HL-60 (cell line): Measurements from ENCODE around the gene SRSF3.

Experiments
- DNase-seq, 2 experiments: peaks; one replicate each; pipeline ENCODE4 v3.0.0-alpha.2; 2010 to 2020; ENCODE audit warnings: low read depth in 1 of 2, low spot score in 1 of 2
- H3K27ac ChIP-seq: fragments of 250-450 bp; sonication (Bioruptor Pico); replicated peaks from 2 replicates; pipeline ENCODE4 v1.5.1; 2020; ENCODE audit warnings: mild to moderate bottlenecking, moderate library complexity
- H3K27me3 ChIP-seq: fragments of 250-450 bp; sonication (Bioruptor Pico); 2 replicates; pipeline ENCODE4 v1.5.1; 2021; ENCODE audit warnings: mild to moderate bottlenecking, moderate library complexity; ENCODE audit not compliant: insufficient read depth, poor library complexity, severe bottlenecking
- H3K4me3 ChIP-seq: replicated peaks from 2 replicates; pipeline ENCODE4 v1.5.1; 2011; ENCODE audit warnings: mild to moderate bottlenecking, control low read depth, low read length; ENCODE audit not compliant: insufficient read depth
- GABPA ChIP-seq: IDR thresholded peaks from 2 replicates; pipeline ENCODE4 v1.6.1; 2012; ENCODE audit warnings: low read depth
- POLR2AphosphoS5 ChIP-seq: IDR thresholded peaks from 2 replicates; pipeline ENCODE4 v1.6.1; 2012; ENCODE audit warnings: low read depth
- SPI1 ChIP-seq: IDR thresholded peaks from 2 replicates; pipeline ENCODE4 v1.6.1; 2012; ENCODE audit warnings: low read depth, mild to moderate bottlenecking, borderline replicate concordance
- TF ChIP-seq, protein P1 (sequence below): IDR thresholded peaks from 2 replicates; pipeline ENCODE4 v1.6.1; 2012; ENCODE audit warnings: low read depth; ENCODE audit not compliant: insufficient replicate concordance
- TF ChIP-seq, protein P2 (sequence below): IDR thresholded peaks from one replicate; pipeline ENCODE4 v1.5.1; 2011; ENCODE audit warnings: low read length, control low read depth, inconsistent platforms; ENCODE audit not compliant: insufficient read depth

The SRSF3 gene

DNA sequence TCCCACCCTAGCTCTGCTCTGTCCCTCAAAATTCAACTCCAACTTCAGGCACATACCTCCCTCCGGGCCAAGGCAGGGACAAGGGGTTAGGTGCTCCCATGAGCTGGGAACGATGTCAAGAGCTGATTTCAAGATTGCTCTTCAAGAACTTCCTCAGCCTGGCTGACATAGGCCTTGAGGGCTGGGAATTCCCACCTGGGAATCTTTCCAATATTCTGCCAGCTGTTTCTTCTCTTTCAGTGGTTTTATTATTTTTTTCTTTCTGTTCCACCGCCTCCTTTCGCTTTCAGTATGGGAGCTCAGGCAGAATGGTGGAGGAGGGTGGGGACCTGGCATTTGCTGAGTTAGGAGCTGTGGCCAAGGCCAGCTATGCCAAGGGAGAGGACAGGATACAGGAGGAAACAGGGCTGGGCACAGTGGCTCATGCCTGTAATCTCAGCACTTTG, 33.7 kb downstream of the SRSF3 start:
- no peaks in the 10 kb centered on the region for H3K27me3 ChIP-seq
- DNase-seq: no peak
- H3K27ac ChIP-seq: no peak overlapping the region
- H3K4me3 ChIP-seq: no peak overlapping the region
- TF ChIP-seq GABPA: no peak
- TF ChIP-seq, protein P1, sequence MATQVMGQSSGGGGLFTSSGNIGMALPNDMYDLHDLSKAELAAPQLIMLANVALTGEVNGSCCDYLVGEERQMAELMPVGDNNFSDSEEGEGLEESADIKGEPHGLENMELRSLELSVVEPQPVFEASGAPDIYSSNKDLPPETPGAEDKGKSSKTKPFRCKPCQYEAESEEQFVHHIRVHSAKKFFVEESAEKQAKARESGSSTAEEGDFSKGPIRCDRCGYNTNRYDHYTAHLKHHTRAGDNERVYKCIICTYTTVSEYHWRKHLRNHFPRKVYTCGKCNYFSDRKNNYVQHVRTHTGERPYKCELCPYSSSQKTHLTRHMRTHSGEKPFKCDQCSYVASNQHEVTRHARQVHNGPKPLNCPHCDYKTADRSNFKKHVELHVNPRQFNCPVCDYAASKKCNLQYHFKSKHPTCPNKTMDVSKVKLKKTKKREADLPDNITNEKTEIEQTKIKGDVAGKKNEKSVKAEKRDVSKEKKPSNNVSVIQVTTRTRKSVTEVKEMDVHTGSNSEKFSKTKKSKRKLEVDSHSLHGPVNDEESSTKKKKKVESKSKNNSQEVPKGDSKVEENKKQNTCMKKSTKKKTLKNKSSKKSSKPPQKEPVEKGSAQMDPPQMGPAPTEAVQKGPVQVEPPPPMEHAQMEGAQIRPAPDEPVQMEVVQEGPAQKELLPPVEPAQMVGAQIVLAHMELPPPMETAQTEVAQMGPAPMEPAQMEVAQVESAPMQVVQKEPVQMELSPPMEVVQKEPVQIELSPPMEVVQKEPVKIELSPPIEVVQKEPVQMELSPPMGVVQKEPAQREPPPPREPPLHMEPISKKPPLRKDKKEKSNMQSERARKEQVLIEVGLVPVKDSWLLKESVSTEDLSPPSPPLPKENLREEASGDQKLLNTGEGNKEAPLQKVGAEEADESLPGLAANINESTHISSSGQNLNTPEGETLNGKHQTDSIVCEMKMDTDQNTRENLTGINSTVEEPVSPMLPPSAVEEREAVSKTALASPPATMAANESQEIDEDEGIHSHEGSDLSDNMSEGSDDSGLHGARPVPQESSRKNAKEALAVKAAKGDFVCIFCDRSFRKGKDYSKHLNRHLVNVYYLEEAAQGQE: no peak
- no peak for TF ChIP-seq POLR2AphosphoS5
- TF ChIP-seq SPI1: no peak
- TF ChIP-seq, protein P2, sequence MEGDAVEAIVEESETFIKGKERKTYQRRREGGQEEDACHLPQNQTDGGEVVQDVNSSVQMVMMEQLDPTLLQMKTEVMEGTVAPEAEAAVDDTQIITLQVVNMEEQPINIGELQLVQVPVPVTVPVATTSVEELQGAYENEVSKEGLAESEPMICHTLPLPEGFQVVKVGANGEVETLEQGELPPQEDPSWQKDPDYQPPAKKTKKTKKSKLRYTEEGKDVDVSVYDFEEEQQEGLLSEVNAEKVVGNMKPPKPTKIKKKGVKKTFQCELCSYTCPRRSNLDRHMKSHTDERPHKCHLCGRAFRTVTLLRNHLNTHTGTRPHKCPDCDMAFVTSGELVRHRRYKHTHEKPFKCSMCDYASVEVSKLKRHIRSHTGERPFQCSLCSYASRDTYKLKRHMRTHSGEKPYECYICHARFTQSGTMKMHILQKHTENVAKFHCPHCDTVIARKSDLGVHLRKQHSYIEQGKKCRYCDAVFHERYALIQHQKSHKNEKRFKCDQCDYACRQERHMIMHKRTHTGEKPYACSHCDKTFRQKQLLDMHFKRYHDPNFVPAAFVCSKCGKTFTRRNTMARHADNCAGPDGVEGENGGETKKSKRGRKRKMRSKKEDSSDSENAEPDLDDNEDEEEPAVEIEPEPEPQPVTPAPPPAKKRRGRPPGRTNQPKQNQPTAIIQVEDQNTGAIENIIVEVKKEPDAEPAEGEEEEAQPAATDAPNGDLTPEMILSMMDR: no peak

DNA sequence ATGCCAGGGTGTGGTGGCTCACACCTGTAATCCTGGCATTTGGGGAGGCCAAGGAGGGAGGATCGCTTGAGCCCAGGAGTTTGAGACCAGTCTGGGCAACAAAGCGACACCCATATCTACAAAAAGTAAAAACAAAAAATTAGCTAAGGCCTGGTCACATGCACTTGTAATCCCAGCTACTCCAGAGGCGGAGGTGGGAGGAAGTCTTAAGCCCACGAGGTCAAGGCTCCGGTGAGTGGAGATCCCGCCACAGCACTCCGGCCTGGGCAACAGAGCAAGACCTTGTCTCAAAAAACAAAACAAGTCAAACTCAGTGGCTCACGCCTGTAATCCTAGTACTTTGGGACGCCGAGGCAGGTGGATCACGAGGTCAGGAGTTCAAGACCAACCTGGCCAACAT, 35.6 kb downstream of the SRSF3 start:
- no peaks in the 10 kb centered on the region for H3K27me3 ChIP-seq
- no peak overlapping the region for H3K27ac ChIP-seq

DNA sequence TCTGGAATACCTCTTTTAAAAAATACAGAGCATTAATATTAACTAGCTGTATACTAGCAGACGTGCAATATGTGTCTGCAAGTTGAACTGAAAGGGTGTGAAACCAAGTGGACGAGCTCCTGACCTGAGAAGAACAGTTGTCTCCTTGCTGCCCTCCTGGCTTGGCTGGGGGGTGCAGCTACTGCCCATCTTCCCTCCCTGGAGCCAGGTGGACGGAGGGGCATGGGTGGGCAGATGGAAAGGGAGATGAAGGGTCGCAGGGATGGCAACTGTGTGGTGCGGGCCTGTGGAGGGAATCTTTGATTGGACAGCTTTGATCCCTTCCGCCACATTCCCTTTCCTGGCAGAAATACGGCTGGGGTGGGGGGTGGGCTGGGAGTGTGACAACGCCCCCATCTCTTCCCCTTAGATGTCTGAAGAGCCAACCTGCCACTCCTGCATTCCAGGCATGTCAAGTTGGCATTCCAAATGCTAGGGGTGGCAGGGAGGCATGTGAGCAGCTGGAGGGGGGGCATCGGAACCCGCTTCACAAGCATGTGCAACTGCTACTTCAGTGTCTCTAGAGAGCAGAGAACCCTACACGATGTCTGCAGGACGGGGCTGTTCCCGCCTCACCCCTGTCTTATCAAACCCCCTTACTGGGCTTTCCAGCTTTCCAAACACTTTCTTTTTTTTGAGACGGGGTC, 37.3 kb downstream of the SRSF3 start:
- H3K4me3 ChIP-seq: no peak overlapping the region
- no peak for DNase-seq
- TF ChIP-seq, protein P1: no peak
- TF ChIP-seq POLR2AphosphoS5 (no peak), SPI1 (no peak), GABPA (no peak)
- TF ChIP-seq, protein P2: no peak
- H3K27me3 ChIP-seq: no peaks in the 10 kb centered on the region
- H3K27ac ChIP-seq: no peak overlapping the region

More for the DNA sequence above, 35.6 kb downstream of the SRSF3 start:
- DNase-seq: no peak
- TF ChIP-seq POLR2AphosphoS5: no peak
- TF ChIP-seq, protein P2: no peak
- TF ChIP-seq GABPA: no peak
- no peak overlapping the region for H3K4me3 ChIP-seq

DNA sequence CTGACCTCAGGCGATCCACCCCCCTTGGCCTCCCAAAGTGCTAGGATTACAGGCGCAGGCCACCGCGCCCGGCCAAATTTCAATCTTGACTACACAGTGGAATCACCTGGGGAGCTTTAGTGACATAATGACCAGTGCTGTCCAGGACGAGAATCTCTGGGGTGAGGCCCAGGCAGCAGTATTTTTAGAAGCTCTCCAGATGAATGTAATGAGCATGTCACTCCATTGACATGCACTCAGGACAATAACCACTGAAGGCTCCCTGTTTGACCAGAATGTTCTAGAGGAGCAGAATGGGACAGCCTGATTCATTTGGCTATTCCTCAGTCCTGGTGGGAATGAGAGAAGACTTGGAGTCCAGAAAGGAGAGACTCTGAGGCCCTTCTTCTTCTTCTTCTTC, 39.2 kb downstream of the SRSF3 start:
- DNase-seq: no peak
- no peak overlapping the region for H3K27ac ChIP-seq
- no peak overlapping the region for H3K4me3 ChIP-seq
- TF ChIP-seq, protein P1: no peak
- no peak for TF ChIP-seq POLR2AphosphoS5
- no peak for TF ChIP-seq SPI1
- TF ChIP-seq GABPA: no peak
- TF ChIP-seq, protein P2: no peak
- no peaks in the 10 kb centered on the region for H3K27me3 ChIP-seq
